Measurements from ENCODE around the gene DLGAP4.

The DLGAP4 gene

GRCh38 chr20:36318166-36318565, 12.0 kb downstream of the DLGAP4 start:
- H3K36me3 ChIP-seq (replicated peaks; ENCODE audit: insufficient read depth, low read length), result no peaks in the 10 kb centered on the region
- no peak overlapping the region for H3K9ac ChIP-seq (ENCODE audit: low read length)
- no peak overlapping the region for H2AFZ ChIP-seq (ENCODE audit: low read length)
- H3K4me3 ChIP-seq (ENCODE audit: low read length), result no peak overlapping the region
- H3K4me1 ChIP-seq (ENCODE audit: low read length), result no peaks in the 10 kb centered on the region
- no peaks in the 10 kb centered on the region for H3K9me2 ChIP-seq (replicated peaks; ENCODE audit: insufficient read depth, low read length)
- no peaks in the 10 kb centered on the region for H3K9me3 ChIP-seq (replicated peaks; ENCODE audit: insufficient read depth, low read length)
- no peak overlapping the region for H3K4me2 ChIP-seq (ENCODE audit: low read depth, low read length)
- H3K79me2 ChIP-seq (ENCODE audit: low read length), result no peaks in the 10 kb centered on the region
- H3F3A ChIP-seq (ENCODE audit: insufficient read depth, low read length), result no peaks in the 10 kb centered on the region
- TF ChIP-seq EZH2 (optimal IDR thresholded peaks at IDR 0.05; ENCODE audit: low read depth, low read length) (no peak), EZH2phosphoT487 (IDR thresholded peaks at IDR 0.05; ENCODE audit: low read length) (no peak)
- TF ChIP-seq, protein P1, sequence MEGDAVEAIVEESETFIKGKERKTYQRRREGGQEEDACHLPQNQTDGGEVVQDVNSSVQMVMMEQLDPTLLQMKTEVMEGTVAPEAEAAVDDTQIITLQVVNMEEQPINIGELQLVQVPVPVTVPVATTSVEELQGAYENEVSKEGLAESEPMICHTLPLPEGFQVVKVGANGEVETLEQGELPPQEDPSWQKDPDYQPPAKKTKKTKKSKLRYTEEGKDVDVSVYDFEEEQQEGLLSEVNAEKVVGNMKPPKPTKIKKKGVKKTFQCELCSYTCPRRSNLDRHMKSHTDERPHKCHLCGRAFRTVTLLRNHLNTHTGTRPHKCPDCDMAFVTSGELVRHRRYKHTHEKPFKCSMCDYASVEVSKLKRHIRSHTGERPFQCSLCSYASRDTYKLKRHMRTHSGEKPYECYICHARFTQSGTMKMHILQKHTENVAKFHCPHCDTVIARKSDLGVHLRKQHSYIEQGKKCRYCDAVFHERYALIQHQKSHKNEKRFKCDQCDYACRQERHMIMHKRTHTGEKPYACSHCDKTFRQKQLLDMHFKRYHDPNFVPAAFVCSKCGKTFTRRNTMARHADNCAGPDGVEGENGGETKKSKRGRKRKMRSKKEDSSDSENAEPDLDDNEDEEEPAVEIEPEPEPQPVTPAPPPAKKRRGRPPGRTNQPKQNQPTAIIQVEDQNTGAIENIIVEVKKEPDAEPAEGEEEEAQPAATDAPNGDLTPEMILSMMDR (IDR thresholded peaks at IDR 0.05; ENCODE audit: low read length), result no peak
- DNase-seq, result no peak
- H3K27me3 ChIP-seq (replicated peaks; ENCODE audit: insufficient read depth, low read length), result peaks cover 43% of the 10 kb centered on the region
- no peak overlapping the region for H3K27ac ChIP-seq (ENCODE audit: low read length)
- H4K20me1 ChIP-seq (ENCODE audit: insufficient read depth, low read length), result no peaks in the 10 kb centered on the region

GRCh38 chr20:36319356-36320260, 13.5 kb downstream of the DLGAP4 start:
- no peak overlapping the region for H2AFZ ChIP-seq (ENCODE audit: low read length)
- no peak overlapping the region for H3K27ac ChIP-seq (ENCODE audit: low read length)
- DNase-seq, result no peak
- no peaks in the 10 kb centered on the region for H3F3A ChIP-seq (ENCODE audit: insufficient read depth, low read length)
- peaks cover 56% of the 10 kb centered on the region for H3K27me3 ChIP-seq (replicated peaks; ENCODE audit: insufficient read depth, low read length)
- no peak overlapping the region for H3K9ac ChIP-seq (ENCODE audit: low read length)
- H3K9me3 ChIP-seq (replicated peaks; ENCODE audit: insufficient read depth, low read length), result no peaks in the 10 kb centered on the region
- H3K4me2 ChIP-seq (ENCODE audit: low read depth, low read length), result no peak overlapping the region
- no peaks in the 10 kb centered on the region for H3K79me2 ChIP-seq (ENCODE audit: low read length)
- no peak overlapping the region for H3K4me3 ChIP-seq (ENCODE audit: low read length)
- H3K36me3 ChIP-seq (replicated peaks; ENCODE audit: insufficient read depth, low read length), result no peaks in the 10 kb centered on the region
- no peaks in the 10 kb centered on the region for H3K4me1 ChIP-seq (ENCODE audit: low read length)
- no peaks in the 10 kb centered on the region for H3K9me2 ChIP-seq (replicated peaks; ENCODE audit: insufficient read depth, low read length)
- TF ChIP-seq EZH2 (optimal IDR thresholded peaks at IDR 0.05; ENCODE audit: low read depth, low read length) (no peak), EZH2phosphoT487 (IDR thresholded peaks at IDR 0.05; ENCODE audit: low read length) (no peak)
- TF ChIP-seq, protein P1 (IDR thresholded peaks at IDR 0.05; ENCODE audit: low read length), result no peak
- no peaks in the 10 kb centered on the region for H4K20me1 ChIP-seq (ENCODE audit: insufficient read depth, low read length)

DNA sequence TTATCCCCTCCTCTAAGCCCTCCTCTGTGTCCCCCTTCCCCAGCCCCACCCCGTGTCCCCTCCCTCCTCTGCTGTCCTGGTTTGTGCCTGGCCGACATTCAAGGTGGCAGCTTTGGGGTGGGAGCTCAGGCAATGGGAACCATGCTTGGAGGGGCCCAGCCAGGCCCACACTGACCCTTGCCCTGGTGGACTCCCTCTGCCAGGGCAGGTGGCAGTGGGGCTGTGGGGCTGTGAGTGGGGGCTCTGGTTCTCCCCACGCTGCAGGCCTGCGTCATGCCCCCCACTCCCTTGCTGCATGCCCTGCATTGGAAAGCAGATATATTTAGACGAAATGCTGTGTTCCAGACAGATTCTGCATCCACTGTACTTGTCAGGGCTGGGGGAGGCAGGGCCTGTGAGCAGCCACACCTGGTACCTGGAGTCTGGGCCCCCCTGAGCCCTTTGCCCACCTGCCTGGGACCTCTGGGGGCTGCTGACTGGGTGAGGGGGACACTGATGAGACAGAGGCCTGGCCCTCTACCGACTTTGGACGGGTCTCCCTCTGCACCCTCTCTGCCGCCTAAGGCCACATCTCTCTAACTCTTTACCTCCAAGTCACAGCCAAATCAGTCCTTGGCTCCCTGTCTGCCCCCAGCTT, 14.2 kb downstream of the DLGAP4 start:
- no peaks in the 10 kb centered on the region for H3K9me2 ChIP-seq (replicated peaks; ENCODE audit: insufficient read depth, low read length)
- H3F3A ChIP-seq (ENCODE audit: insufficient read depth, low read length), result no peaks in the 10 kb centered on the region
- H3K27me3 ChIP-seq (replicated peaks; ENCODE audit: insufficient read depth, low read length), result peaks cover 63% of the 10 kb centered on the region
- H3K9me3 ChIP-seq (replicated peaks; ENCODE audit: insufficient read depth, low read length), result no peaks in the 10 kb centered on the region
- no peaks in the 10 kb centered on the region for H3K79me2 ChIP-seq (ENCODE audit: low read length)
- H3K27ac ChIP-seq (ENCODE audit: low read length), result no peak overlapping the region
- no peak overlapping the region for H3K4me3 ChIP-seq (ENCODE audit: low read length)
- TF ChIP-seq EZH2 (optimal IDR thresholded peaks at IDR 0.05; ENCODE audit: low read depth, low read length) (no peak), EZH2phosphoT487 (IDR thresholded peaks at IDR 0.05; ENCODE audit: low read length) (no peak)
- TF ChIP-seq, protein P1 (IDR thresholded peaks at IDR 0.05; ENCODE audit: low read length), result no peak
- no peak for DNase-seq
- H3K36me3 ChIP-seq (replicated peaks; ENCODE audit: insufficient read depth, low read length), result no peaks in the 10 kb centered on the region
- no peaks in the 10 kb centered on the region for H4K20me1 ChIP-seq (ENCODE audit: insufficient read depth, low read length)
- H3K4me2 ChIP-seq (ENCODE audit: low read depth, low read length), result no peak overlapping the region
- H2AFZ ChIP-seq (ENCODE audit: low read length), result no peak overlapping the region
- no peaks in the 10 kb centered on the region for H3K4me1 ChIP-seq (ENCODE audit: low read length)
- no peak overlapping the region for H3K9ac ChIP-seq (ENCODE audit: low read length)
